HG03045 (cell line): ENCODE measurements around the gene PCCA.
"Not testable (repeated sequence)": the region's sequence is repeated elsewhere in the genome, so short reads cannot be mapped to it uniquely, and the experiment has no call there.

Experiments
- ATAC-seq: cut with Tn5 transposase; IDR thresholded peaks from one replicate; pipeline ENCODE4 v1.9.1; 2021; ENCODE audit warnings: mild to moderate bottlenecking, moderate library complexity; ENCODE audit not compliant: unreplicated experiment

Gene PCCA

DNA sequence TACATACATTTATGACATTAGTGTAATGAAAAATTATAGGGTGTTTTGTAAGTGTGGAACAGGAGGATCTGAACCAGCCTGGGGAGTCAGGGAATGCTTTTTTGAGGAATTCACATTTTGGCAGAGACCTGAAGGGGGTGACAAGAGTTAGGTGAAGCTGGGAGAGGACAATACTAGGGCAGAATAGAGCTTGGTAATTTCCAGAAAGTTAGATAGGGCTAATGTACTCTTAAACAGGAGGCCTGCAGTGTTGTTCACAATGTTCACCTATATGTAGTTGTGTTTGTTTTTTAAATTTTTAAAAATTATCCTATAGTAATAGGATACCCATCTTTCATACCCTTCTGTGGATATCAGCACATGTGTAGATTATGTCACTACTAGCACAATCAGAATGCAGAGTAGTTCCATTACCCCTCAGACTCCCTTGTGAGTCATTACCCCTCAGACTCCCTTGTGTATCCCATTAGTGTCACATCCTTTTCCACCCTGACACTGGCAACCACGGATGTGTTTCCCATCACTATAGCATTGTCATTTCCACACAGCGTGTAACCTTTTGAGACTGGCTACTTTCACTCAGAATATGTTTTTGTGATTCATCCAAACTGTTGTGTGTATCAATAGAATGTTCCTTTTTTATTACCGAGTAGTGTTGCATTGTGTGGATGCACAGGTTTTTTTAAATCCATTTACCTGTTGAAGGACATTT, 43.1 kb downstream of the PCCA start:
- ATAC-seq = no peak

DNA sequence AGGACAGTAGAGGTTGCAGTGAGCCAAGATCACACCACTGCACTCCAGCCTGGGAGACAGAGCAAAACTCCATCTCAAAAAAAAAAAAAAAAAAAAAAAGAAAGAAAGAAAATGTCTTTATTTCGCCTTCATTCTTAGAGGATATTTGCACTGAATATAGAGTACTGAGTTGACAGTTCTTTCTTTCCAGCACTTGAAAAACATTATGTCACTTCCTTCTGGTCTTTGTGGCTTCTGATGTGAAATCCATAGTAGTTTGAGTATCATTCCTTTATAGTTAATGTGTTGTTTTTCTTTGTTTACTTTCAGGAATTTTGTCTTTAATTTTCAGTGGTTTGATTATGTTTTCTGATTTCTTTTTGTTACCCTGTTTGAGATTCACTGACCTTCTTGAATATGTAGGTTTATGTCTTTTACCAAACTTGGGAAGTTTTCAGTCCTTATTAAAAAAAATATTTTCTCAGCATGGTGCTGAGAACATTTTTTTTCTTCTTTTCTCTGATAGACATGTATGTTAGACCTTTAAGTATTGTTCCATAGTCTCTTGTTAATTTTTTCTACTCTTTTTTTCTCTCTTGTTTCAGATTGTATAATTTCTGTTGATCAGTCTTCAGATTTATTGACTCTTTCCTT, 50.1 kb downstream of the PCCA start:
- ATAC-seq = no peak

DNA sequence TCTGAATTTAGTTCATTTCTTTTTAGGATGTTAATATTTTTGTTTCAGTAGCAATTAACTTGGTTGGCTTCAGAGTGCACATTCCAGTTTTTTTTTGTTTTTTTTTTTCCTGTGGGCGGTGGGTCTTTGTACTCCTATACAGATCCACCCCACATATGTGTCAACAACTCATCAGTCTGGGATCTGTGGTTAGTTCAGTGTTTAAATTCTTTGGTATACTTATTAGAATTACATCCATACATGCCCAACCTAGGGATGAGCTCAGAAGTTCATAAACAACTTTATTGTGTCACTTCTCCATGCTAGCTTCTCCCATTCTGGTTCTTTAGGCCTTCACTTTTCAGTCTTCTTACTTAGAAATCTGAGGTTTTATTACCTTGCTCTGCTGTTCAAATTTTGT, 50.9 kb downstream of the PCCA start:
- no peak for ATAC-seq

DNA sequence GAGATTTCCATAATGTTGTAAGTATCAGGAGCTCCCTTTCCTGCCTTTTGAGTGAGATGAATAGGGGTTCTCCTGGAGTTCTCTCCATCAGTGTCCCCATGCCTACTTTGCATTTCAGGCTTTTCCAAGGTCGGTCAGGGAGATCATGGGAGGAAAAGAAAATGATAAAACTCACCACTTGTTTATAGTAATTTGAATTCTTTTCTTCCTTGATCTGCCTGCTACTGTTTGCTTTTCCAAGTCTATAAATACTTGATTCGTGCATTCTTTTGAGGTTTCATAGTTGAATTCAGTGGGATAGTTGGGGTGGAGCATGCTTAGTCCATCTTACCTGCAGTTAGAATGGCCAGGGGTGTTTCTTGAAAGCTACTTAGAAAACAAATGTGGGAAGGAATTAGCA, 51.5 kb downstream of the PCCA start:
- no peak for ATAC-seq

DNA sequence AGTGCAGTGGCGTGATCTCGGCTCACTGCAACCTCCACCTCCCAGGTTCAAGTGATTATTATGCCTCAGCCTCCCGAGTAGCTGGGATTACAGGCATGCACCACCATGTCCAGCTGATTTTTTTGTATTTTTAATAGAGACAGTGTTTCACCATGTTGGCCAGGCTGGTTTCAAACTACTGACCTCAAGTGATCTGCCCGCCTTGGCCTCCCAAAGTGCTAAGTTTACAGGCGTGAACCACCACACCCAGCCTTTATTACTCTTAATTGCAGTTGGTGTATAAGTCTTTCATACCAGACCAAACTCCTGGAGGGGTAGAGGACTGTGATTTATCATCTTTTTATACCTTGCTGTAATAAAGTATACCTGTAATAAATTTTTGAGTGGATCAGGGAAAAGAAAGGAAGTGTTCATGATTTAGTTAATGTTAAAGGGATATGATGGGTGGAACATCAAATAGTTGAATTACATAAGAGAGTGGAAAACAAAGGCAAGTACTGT, 52.6 kb downstream of the PCCA start:
- not testable (repeated sequence) for ATAC-seq

DNA sequence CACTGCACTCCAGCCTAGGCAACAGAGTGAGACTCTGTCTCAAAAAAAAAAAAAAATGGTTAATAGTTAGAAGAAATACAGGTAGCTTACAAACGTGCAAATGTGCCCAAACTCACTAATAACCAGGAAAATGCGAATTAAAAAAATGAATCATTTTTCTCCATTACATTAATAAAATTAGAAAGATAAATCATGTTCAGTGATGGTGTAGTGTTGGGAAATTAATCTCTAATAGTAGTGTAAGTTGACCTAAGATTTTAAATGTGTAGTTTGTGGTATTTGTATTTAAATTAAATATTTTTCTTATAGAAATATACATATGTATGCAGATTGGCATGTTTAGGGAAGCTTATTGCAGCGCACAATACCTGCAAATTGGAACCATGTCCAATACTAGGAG, 57.6 kb downstream of the PCCA start:
- no peak for ATAC-seq

DNA sequence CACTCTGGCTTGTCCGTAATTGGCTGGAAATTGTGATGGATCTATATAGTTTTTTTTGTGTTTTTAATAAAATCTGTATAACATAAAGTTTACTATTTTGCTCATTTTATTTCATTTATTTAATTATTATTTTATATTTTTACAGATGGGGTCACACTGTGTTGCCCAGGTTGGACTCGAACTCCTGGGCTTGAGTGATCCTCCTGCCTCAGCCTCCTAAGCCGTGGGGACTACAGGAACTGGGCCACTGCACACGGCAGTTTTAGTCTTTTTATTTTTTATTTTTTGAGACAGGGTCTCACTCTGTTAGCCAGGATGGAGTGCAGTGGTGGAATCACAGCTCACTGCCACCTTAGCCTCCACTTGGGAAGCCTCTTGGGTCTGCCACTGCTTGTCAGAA, 58.9 kb downstream of the PCCA start:
- no peak for ATAC-seq

DNA sequence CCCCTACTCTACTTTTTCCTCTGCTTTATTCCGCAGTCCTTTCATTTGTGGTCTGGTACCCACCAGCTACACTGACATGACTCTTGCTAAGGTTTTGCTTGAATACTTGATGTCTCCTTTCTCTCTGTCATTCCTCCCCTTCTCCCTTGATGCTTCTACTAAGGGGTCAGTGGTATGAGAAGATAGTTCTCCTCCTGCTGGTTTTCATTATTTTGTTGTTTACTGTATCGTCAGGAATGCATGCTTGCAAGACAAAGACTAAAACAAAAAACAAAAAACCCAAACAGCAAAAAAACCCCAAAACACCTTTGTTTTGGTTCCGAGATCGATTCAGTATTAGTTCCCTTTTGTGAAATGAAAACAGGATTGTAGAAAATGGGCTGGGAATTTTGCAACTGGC, 59.5 kb downstream of the PCCA start:
- ATAC-seq = no peak

DNA sequence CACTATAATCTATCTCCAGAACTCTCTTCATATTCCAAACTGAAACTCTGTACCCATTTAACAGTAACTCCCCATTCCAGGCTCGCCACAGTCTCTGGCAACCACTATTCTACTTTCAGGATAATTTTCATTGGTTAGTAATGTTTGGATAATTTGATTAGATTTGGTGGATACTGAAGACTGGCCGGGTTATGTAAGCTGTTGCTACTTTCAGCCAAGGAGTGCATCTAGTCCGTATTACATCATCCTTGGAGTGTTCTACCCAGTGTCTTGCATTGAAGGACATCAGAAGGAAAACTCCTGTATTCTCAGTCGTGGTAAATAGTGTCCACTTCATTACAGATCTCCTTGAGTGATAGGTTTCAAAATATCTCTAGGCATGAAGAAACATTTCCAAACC, 60.5 kb downstream of the PCCA start:
- ATAC-seq = no peak

DNA sequence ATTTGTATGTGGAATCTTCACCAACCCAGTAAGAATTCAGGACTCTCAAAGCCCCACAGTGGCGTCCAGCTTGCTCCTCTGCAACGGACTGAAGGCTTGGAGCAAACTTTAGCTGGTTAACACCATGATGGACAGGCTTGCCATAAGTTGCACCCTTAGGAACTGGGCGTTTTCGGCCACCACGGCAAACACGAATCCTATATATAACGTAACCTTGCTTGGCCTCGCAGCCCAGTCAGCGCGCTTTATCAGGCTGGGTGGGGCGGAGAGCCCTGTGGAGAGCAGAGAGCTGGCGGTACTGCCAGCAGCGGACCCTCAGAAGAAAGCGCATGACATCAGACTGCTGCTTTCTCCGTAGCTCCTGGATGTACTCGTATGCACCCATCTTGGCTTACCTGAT, 61.8 kb downstream of the PCCA start:
- not testable (repeated sequence) for ATAC-seq

DNA sequence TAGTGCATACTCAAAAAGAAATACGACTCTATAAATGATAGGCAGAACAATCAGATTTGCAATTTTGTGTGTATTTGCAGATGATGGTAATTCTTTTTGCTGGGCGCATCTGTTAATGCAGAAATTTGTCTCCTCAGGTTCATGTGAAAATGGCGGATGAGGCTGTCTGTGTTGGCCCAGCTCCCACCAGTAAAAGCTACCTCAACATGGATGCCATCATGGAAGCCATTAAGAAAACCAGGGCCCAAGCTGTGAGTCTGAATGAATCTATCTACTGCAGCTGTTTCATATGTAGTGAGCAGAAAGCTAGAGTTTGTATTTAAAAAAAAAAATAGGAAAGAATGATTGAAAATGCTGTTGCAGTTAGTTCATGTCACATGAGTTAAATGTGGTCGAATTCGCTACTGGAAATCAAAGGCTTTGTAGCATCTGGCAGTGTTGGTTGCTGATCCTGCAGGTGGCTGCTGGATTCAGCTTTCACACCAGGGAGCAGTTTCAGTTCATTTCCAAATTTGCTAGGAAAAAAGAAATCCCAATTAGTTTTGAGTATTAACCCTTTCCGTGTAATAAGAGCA, 66.0 kb downstream of the PCCA start:
- no peak for ATAC-seq

DNA sequence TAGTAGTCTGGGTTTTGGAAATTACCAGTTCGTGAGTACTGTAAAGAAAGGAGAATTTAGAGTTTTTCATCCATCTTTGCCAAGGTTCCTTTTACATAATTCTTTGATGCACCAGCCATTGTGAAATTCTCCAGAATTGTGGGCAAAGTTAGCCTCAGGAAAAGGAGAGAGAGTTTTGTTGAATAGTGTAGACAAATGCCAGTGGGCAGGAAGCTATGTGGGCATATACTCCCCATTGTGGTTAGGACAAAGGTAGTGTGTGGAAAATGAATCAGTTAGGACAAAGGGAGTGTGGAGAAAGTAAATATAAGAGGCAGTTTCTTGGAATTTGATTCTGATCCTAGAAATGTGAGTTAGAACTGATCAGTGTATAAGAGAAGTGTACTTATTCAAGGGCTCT, 67.9 kb downstream of the PCCA start:
- ATAC-seq = no peak

DNA sequence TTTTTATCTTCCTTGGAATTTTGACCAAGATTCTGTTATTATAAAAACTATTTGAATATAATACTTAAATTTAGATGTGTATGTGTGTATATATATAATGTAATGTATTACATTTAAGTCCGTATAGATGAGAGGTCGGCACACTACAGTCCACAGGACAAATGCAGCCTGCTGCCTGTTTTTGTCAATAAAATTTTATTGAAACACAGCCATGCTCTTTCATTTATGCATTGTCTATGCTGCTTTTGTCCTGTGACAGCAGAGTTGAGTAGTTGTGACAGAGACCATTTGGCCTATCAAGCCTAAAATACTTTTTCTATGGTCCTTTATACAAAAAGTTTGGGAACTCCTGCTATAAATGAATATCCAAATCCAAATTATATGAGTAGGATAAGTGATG, 69.7 kb downstream of the PCCA start:
- ATAC-seq = no peak

DNA sequence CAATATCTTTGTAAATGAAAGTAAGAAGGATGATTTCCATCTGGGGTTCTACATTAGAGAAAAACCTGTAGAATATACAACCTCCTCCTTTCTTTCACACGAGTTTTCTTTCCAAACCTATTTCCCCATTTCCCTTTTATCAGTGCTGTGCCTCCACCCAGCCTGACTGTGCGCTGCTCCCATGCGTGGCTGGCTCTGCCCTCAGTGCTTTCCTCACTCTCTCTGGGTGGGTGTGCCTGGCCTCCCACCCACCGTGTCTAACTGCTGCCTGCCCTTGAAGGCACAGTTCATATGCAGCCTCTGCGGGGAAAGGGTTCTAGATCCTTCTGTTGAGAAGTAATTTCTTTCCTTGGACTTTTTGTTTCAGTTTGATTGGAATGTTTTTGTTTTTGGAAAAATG, 70.7 kb downstream of the PCCA start:
- ATAC-seq = no peak

DNA sequence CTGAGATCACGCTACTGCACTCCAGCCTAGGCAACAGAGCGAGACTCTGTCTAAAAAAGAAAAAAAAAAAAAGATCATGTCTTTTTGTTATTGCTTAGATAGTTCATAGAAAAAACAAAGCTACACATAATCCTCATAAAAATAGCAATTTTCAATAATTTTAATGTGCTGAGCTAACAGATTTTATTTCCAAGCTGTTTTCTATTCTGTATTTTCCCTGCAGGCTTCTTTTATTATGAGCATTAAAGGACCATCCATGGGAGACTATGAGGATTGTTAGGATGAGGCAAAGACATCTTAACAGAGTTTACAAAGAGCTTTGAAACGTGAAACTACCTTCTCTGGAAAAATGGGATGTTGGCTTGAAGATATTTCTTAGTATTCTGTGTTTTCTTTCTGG, 71.6 kb downstream of the PCCA start:
- ATAC-seq = no peak

DNA sequence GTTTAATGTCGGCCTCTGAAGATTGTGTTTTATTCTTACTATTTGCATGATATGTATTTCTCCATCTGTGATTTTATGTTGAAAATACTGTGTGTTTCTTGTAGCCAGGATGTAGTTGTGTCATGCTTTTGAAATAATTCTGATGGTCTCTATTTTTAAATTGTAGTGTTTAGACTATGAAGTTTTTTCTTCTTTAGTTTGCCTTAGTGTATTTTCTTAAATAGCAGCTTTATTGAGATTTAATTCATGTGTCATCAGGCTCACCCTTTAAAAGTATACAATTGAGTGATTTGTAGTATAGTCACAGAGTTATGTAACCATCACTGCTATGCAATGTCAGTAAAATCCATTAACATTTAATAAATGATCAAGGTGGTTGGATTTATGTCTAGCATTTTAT, 74.5 kb downstream of the PCCA start:
- no peak for ATAC-seq

DNA sequence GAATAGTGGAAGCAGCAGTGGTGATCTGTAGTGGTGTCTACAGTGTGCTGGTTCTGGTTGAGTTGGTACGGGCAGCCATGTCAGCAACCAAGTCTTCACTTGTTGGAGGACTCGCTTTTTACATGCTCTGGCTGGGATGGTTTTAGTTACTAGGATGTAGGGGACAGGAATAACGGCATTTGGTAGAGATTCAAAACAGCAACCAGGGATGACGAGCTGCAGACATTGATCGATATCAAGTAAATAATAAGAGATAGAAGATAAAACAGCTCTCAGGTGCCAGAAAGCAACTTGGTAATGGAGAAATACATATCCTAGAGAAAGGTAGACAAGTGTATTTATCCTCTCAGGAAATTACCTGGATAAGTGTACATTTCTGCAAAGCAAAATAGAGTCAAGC, 84.3 kb downstream of the PCCA start:
- ATAC-seq = no peak

DNA sequence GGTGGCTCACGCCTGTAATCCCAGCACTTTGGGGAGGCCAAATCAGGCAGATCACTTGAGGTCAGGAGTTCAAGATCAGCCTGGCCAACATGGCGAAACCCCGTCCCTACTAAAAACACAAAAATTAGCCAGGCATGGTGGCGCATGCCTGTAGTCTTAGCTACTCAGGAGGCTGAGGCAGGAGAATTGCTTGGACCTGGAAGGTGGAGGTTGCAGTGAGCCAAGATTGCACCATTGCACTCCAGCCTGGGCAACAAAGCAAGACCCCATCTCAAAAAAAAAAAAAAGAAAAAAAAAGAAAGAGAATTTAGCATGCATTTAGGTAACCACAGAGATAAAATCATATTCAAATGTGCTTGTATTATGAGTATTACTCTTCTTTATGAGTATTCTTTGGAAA, 85.6 kb downstream of the PCCA start:
- not testable (repeated sequence) for ATAC-seq

DNA sequence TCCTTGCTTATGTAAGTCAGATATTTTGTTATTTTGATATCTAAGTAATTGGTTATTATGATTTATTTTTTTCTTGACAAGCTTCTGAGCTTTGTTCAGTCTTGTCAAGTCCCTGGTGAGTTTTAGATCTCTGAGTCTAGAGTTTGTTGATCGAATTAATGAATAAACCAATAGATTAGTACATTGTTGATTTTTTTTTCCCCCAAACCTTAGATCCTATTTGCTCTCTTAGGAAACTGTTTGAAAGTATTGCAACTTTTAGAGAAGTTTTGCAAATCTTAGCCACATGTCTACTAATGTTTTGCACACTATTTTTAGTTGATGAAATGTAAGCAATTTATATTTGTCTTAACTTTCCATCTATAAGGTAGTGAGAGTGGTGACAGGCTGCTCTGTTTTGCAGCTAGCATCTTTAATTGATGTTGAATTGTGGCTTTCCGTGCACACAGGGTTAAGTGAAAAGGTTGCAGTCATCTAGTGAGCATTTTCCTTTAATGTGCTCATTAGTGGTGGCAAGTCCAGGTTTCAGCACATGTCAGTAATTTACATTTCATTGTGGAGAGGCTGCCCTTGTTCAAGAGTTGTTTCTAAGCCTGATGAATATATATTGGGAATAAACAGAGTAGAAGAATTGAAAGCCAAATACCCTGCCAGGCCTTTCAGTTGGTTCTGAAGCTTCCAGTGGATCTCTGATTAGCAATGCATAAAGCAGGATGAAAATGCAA, 86.3 kb downstream of the PCCA start:
- no peak for ATAC-seq

DNA sequence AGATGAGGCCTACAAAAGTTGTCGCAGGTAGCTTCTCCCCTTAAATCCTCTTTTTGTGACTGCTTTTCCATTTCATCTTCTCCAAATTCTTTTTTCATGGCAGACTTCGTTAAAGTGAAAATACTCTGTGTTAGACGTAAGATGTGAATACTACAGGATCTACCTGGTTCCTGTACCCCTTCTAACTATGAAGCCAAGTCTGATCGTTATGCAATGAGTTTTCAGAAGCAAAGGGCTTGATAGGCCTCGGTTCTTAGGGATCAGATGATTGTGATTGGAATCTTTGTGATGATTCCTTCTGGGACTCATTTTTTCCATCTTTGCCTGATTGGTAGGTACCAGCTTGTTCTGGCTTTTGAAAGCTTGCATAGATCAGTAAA, 86.9 kb downstream of the PCCA start:
- ATAC-seq = no peak

DNA sequence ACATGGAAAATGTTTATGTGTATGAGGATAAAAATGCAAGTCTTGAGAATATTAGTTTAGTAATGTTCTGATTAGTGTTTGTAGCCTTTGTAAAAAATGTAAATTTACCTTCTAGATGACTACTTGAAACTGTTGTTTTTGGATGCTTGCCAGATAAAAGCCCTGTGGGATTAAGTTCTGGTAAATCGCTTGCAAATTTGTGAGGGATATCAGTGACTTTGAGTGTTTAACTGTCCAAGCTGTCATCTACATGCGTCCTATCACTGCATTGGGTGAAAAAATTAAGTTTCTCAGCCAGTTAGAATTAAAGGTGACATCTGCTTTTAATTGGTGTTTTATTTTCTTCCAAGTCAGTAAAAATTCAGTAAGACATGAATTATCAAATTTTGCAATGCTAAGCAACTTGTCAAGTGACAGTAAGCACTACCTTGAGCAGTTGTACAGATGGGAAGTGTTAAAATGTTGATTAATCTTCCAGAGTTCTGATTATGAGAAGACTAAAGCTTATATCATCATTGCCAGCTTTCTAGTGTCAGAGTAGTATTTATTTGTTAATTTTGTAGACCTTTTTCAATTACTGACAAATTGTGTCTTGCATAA, 88.0 kb downstream of the PCCA start:
- no peak for ATAC-seq
